ENCODE results near the gene ST7L.

Gene ST7L, protein sequence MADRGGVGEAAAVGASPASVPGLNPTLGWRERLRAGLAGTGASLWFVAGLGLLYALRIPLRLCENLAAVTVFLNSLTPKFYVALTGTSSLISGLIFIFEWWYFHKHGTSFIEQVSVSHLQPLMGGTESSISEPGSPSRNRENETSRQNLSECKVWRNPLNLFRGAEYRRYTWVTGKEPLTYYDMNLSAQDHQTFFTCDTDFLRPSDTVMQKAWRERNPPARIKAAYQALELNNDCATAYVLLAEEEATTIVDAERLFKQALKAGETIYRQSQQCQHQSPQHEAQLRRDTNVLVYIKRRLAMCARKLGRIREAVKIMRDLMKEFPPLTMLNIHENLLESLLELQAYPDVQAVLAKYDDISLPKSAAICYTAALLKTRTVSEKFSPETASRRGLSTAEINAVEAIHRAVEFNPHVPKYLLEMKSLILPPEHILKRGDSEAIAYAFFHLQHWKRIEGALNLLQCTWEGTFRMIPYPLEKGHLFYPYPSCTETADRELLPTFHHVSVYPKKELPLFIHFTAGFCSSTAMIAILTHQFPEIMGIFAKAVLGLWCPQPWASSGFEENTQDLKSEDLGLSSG

GRCh38 chr1:112618721-112619517 is at the start of gene ST7L:
TSS of gene ST7L (minus strand) at chr1:112619141. CDS start at chr1:112619113, 28 bp downstream.
- H3K4me3 ChIP-seq (ENCODE audit: low read length): peak within 1 kb of the TSS; percentile 98
- H3K27ac ChIP-seq (ENCODE audit: low read length): peak within 1 kb of the TSS; percentile 92
- TF ChIP-seq CTCF (IDR thresholded peaks at IDR 0.05; ENCODE audit: low read depth, low read length): no peak
- TF ChIP-seq EZH2phosphoT487 (IDR thresholded peaks at IDR 0.05; ENCODE audit: low read depth): no peak
- H3K27me3 ChIP-seq (ENCODE audit: low read depth, low read length): no peaks in the 10 kb centered on the region
- H4K20me1 ChIP-seq (ENCODE audit: insufficient read depth, low read length): peaks cover 16% of the 10 kb centered on the region
- H3K4me1 ChIP-seq (ENCODE audit: low read length): peaks cover 18% of the 10 kb centered on the region
- H3K4me2 ChIP-seq (ENCODE audit: low read length): peak within 1 kb of the TSS; percentile 99
- no peaks in the 10 kb centered on the region for H3K9me3 ChIP-seq (ENCODE audit: insufficient read depth, low read length)
- peak within 1 kb of the TSS; percentile 89 for H2AFZ ChIP-seq (ENCODE audit: low read depth, low read length)
- H3K36me3 ChIP-seq (replicated peaks; ENCODE audit: low read depth, low read length): no peaks in the 10 kb centered on the region
- peak within 1 kb of the TSS; percentile 99 for H3K9ac ChIP-seq (ENCODE audit: low read length)
- H3K79me2 ChIP-seq (ENCODE audit: low read length): peaks cover 49% of the 10 kb centered on the region

DNA sequence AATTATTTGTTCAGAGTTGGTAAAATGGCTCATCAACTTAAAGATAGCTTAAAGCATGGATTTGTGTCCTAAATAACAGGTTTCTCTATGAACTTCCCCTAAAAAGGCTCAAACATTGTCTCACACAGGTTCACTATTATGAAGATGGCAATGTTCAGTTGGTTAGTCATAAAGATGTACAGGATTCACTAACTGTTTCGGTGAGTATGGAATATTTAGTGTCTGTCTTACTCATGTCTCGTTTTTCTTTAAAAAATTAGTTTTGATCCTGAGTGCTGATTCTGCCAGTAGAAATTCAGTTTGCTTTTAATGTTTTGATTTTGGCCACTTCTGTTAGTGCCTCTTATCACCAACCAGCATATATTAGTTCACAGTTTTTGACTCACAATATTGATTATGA is 48.0 kb upstream of the ST7L start:
- Histone ChIP-seq H3K36me3 (replicated peaks; ENCODE audit: low read depth, low read length) (peaks cover 31% of the 10 kb centered on the region), H2AFZ (ENCODE audit: low read depth, low read length) (no peak overlapping the region), H3K79me2 (ENCODE audit: low read length) (no peaks in the 10 kb centered on the region), H3K27ac (ENCODE audit: low read length) (no peak overlapping the region), H3K4me2 (ENCODE audit: low read length) (no peak overlapping the region), H4K20me1 (ENCODE audit: insufficient read depth, low read length) (peaks cover 3% of the 10 kb centered on the region; the same call in 1 of the 2 replicates), H3K9ac (ENCODE audit: low read length) (no peak overlapping the region), H3K4me1 (ENCODE audit: low read length) (peaks cover 21% of the 10 kb centered on the region), H3K4me3 (ENCODE audit: low read length) (no peak overlapping the region), H3K9me3 (ENCODE audit: insufficient read depth, low read length) (no peaks in the 10 kb centered on the region), H3K27me3 (ENCODE audit: low read depth, low read length) (no peaks in the 10 kb centered on the region)
- no peak for TF ChIP-seq CTCF (IDR thresholded peaks at IDR 0.05; ENCODE audit: low read depth, low read length)
- no peak for TF ChIP-seq EZH2phosphoT487 (IDR thresholded peaks at IDR 0.05; ENCODE audit: low read depth)

DNA sequence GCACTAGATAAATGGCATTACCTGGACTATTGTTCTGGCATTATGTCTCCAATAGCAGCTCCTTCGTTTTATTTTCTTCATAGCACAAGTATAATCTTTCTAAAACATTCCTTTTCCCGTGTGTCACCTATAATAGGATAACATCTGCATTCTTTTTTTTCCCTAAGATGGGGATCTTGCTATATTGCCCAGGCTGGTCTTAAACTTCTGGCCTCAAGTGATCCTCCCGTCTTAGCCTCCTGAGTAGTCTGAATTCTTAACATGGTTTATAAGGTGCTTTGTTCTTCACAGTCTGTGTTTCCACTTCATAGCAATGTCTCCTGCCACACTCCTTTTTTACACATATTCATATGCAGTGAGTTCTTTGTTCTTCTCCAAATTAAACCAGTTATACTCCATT is 46.9 kb upstream of the ST7L start:
- no peaks in the 10 kb centered on the region for H3K79me2 ChIP-seq (ENCODE audit: low read length)
- peaks cover 21% of the 10 kb centered on the region for H3K4me1 ChIP-seq (ENCODE audit: low read length)
- H3K9me3 ChIP-seq (ENCODE audit: insufficient read depth, low read length): no peaks in the 10 kb centered on the region
- H4K20me1 ChIP-seq (ENCODE audit: insufficient read depth, low read length): peaks cover 3% of the 10 kb centered on the region; the same call in 1 of the 2 replicates
- no peak overlapping the region for H3K9ac ChIP-seq (ENCODE audit: low read length)
- no peak overlapping the region for H3K4me3 ChIP-seq (ENCODE audit: low read length)
- H3K27ac ChIP-seq (ENCODE audit: low read length): no peak overlapping the region
- H3K4me2 ChIP-seq (ENCODE audit: low read length): no peak overlapping the region
- H3K27me3 ChIP-seq (ENCODE audit: low read depth, low read length): no peaks in the 10 kb centered on the region
- TF ChIP-seq EZH2phosphoT487 (IDR thresholded peaks at IDR 0.05; ENCODE audit: low read depth) (no peak), CTCF (IDR thresholded peaks at IDR 0.05; ENCODE audit: low read depth, low read length) (no peak)
- H3K36me3 ChIP-seq (replicated peaks; ENCODE audit: low read depth, low read length): peaks cover 41% of the 10 kb centered on the region
- no peak overlapping the region for H2AFZ ChIP-seq (ENCODE audit: low read depth, low read length)

DNA sequence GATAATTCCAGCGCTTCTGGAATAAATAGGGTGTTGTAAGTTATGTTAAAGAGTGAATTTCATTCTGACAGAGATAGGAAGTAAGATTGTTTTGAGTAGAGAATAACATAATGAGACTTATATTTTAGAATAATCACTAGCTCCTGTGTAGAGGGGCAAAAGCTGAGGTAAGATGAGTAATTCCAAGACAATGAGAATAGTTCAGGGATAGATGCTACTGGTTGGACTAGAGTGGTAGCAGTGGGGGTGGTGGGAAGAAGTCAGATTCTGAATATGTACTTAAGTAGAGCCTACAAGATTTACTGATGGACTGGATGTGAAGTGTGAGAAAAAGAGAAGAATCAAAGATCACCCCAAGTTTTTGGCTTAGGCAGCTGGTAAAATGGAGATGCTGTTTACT is 32.3 kb upstream of the ST7L start:
- no peak overlapping the region for H3K4me2 ChIP-seq (ENCODE audit: low read length)
- no peak overlapping the region for H3K9ac ChIP-seq (ENCODE audit: low read length)
- H3K27me3 ChIP-seq (ENCODE audit: low read depth, low read length): no peaks in the 10 kb centered on the region
- H3K36me3 ChIP-seq (replicated peaks; ENCODE audit: low read depth, low read length): peaks cover 43% of the 10 kb centered on the region
- no peak overlapping the region for H3K4me3 ChIP-seq (ENCODE audit: low read length)
- TF ChIP-seq EZH2phosphoT487 (IDR thresholded peaks at IDR 0.05; ENCODE audit: low read depth): no peak
- no peak for TF ChIP-seq CTCF (IDR thresholded peaks at IDR 0.05; ENCODE audit: low read depth, low read length)
- H2AFZ ChIP-seq (ENCODE audit: low read depth, low read length): no peak overlapping the region
- H3K4me1 ChIP-seq (ENCODE audit: low read length): peaks cover 25% of the 10 kb centered on the region
- peaks cover 20% of the 10 kb centered on the region for H4K20me1 ChIP-seq (ENCODE audit: insufficient read depth, low read length)
- no peaks in the 10 kb centered on the region for H3K9me3 ChIP-seq (ENCODE audit: insufficient read depth, low read length)
- H3K27ac ChIP-seq (ENCODE audit: low read length): no peak overlapping the region
- peaks cover 35% of the 10 kb centered on the region for H3K79me2 ChIP-seq (ENCODE audit: low read length)
